Smooth muscle cell (in vitro differentiated cells): ENCODE measurements around the gene DCAF11. TPM values are rescaled to one million over a fixed set of nuclear protein-coding genes. Genes with fewer than 3 reads are reported as not detected.

Source experiments
- DNase-seq: peaks from one replicate; lab custom pipeline; 2025; ENCODE audit not compliant: unreplicated experiment; lab: John Stamatoyannopoulos, UW
- H2AFZ ChIP-seq: fragments of 200-600 bp; sonication (generic); 2 replicates; pipeline ENCODE4 v1.6.0; 2016; ENCODE audit warnings: antibody characterized with exemption, low read depth, mild to moderate bottlenecking
- H3F3A ChIP-seq: fragments of 200-600 bp; sonication (generic); 2 replicates; pipeline ENCODE4 v1.6.0; 2017; ENCODE audit warnings: antibody characterized with exemption, low read depth
- H3K27ac ChIP-seq: fragments of 200-600 bp; sonication (generic); 2 replicates; pipeline ENCODE4 v1.5.1; 2016; ENCODE audit warnings: low read depth, mild to moderate bottlenecking
- H3K27me3 ChIP-seq: fragments of 200-600 bp; sonication (generic); 2 replicates; pipeline ENCODE4 v1.6.1; 2016; ENCODE audit warnings: low read depth, mild to moderate bottlenecking
- H3K36me3 ChIP-seq: fragments of 200-600 bp; sonication (generic); 2 replicates; pipeline ENCODE4 v1.5.1; 2016; ENCODE audit warnings: low read depth
- H3K4me1 ChIP-seq: fragments of 200-600 bp; sonication (generic); 2 replicates; pipeline ENCODE4 v1.5.1; 2016; ENCODE audit warnings: low read depth
- H3K4me2 ChIP-seq: fragments of 200-600 bp; sonication (generic); 2 replicates; pipeline ENCODE4 v1.6.0; 2016; ENCODE audit warnings: mild to moderate bottlenecking
- H3K4me3 ChIP-seq: fragments of 200-600 bp; sonication (generic); 2 replicates; pipeline ENCODE4 v1.5.1; 2016; ENCODE audit warnings: mild to moderate bottlenecking
- H3K79me2 ChIP-seq: fragments of 200-600 bp; sonication (generic); 2 replicates; pipeline ENCODE4 v1.6.0; 2016; ENCODE audit warnings: low read depth, mild to moderate bottlenecking
- H3K9ac ChIP-seq: fragments of 200-600 bp; sonication (generic); 2 replicates; pipeline ENCODE4 v1.6.0; 2016; ENCODE audit warnings: low read depth
- H3K9me3 ChIP-seq: fragments of 200-600 bp; sonication (generic); replicated peaks from 2 replicates; pipeline ENCODE4 v1.5.1; 2016; ENCODE audit warnings: low read depth
- H4K20me1 ChIP-seq: fragments of 200-600 bp; sonication (generic); 2 replicates; pipeline ENCODE4 v1.6.0; 2016; ENCODE audit warnings: low read depth
- WGBS: methylation state at CpG from one replicate; pipeline ENCODE4 v1.1.7; 2016; ENCODE audit warnings: low lambda C conversion rate; 5-methylcytosine and 5-hydroxymethylcytosine counted together
- polyA plus RNA-seq: library from polyadenylated mRNA; unstranded; fragments of >200 nt; fragmentation: Nextera tagmentation; extraction: Ambion mirVana; gene quantifications from 2 replicates; pipeline ENCODE4 v1.2.1, GENCODE V29; 2016
- total RNA-seq: library from RNA; depleted of rRNA; stranded (reverse); fragments of >200 nt; gene quantifications from 2 replicates; pipeline ENCODE4 v1.2.3, GENCODE V29; 2014
- TF ChIP-seq, protein P1 (sequence below): fragments of 200-600 bp; sonication (generic); IDR thresholded peaks from 2 replicates; pipeline ENCODE4 v1.5.1; 2017; ENCODE audit warnings: borderline replicate concordance, mild to moderate bottlenecking, antibody characterized with exemption; ENCODE audit not compliant: insufficient read depth, poor library complexity, severe bottlenecking

DCAF11 gene
- total and polyA plus RNA-seq, 2 experiments from 2014 or later: 39.3 to 43.6 TPM

GRCh38 chr14:24100197-24100981 lies 14.2 kb upstream of the DCAF11 start:
- H3K4me3 ChIP-seq: no peak overlapping the region
- H2AFZ ChIP-seq: no peak overlapping the region
- no peak overlapping the region for H3K4me2 ChIP-seq
- H3K36me3 ChIP-seq: no peaks in the 10 kb centered on the region
- no peak overlapping the region for H3K27ac ChIP-seq
- TF ChIP-seq, protein P1, sequence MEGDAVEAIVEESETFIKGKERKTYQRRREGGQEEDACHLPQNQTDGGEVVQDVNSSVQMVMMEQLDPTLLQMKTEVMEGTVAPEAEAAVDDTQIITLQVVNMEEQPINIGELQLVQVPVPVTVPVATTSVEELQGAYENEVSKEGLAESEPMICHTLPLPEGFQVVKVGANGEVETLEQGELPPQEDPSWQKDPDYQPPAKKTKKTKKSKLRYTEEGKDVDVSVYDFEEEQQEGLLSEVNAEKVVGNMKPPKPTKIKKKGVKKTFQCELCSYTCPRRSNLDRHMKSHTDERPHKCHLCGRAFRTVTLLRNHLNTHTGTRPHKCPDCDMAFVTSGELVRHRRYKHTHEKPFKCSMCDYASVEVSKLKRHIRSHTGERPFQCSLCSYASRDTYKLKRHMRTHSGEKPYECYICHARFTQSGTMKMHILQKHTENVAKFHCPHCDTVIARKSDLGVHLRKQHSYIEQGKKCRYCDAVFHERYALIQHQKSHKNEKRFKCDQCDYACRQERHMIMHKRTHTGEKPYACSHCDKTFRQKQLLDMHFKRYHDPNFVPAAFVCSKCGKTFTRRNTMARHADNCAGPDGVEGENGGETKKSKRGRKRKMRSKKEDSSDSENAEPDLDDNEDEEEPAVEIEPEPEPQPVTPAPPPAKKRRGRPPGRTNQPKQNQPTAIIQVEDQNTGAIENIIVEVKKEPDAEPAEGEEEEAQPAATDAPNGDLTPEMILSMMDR: no peak
- H3K79me2 ChIP-seq: peaks cover 14% of the 10 kb centered on the region
- H3F3A ChIP-seq: no peaks in the 10 kb centered on the region
- 95% methylated on average over 4 of the region's 4 CpGs for WGBS
- no peak overlapping the region for H3K9ac ChIP-seq
- no peaks in the 10 kb centered on the region for H4K20me1 ChIP-seq
- peaks cover 4% of the 10 kb centered on the region for H3K4me1 ChIP-seq
- H3K27me3 ChIP-seq: no peaks in the 10 kb centered on the region
- H3K9me3 ChIP-seq: no peaks in the 10 kb centered on the region
- DNase-seq: no peak

DNA sequence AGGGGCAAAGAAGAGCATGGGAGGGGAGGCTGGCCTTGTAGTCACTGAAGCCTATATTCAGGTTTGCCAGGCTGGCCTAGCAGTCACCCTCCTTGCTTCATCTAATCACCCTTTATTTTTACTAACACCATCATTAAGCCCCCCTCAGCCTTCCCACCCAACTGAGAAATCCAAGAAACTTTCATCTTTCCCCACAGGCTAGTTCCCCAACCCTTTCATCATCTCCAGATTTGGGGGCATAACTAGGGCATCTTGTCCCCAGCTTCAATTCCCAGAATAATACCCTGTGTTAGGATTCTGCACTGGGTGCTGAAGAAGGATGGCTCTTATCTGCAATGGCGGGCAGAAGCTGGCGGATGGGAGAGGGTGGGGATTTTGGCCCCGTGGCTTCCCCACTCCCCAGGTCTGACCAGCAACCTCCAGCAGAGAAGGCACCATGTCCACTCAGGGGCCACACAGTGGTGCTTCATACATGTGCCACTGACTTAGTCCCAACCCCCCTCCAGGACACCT lies 13.5 kb upstream of the DCAF11 start:
- Histone ChIP-seq H3K27me3 (no peaks in the 10 kb centered on the region), H2AFZ (no peak overlapping the region), H3K27ac (no peak overlapping the region), H4K20me1 (no peaks in the 10 kb centered on the region), H3K9me3 (no peaks in the 10 kb centered on the region), H3K79me2 (peaks cover 9% of the 10 kb centered on the region), H3K4me2 (no peak overlapping the region), H3K4me3 (no peak overlapping the region), H3K36me3 (no peaks in the 10 kb centered on the region), H3K4me1 (no peaks in the 10 kb centered on the region), H3K9ac (no peak overlapping the region), H3F3A (no peaks in the 10 kb centered on the region)
- 95% methylated on average over 3 of the region's 3 CpGs for WGBS
- TF ChIP-seq, protein P1: no peak
- DNase-seq: no peak

DNA sequence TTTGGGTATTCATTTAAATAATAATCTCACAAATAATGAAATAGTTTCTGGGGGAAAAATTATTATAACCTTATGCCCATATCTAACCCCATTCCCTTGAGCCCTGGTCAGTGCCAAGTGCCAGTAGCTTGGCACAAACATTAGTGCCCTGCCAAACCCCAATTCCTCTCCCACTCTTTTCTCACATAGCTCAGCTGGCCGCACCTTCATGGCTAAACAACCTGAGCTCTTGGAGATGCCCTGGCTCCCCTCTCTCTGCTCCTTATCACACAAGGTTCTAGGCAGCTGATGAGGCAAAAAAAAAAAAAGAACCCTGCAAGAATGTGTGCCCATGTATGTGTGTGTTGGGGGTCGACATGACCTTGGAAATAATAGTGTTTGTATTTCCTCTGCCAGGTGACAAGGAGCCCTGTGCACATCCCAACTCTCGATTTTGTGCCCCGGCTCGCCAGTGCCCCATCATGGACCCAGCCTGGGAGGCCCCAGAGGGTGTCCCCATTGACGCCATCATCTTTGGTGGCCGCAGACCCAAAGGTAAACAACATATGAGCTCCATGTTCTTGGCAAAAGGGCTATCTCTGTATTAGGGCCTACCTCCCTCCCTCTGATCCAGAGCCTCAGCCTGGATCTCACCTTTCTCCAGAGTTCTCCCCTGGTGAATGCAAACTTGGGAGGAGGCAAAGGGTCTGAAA lies 12.1 kb upstream of the DCAF11 start:
- Histone ChIP-seq H3F3A (no peaks in the 10 kb centered on the region), H3K27ac (no peak overlapping the region), H3K9me3 (no peaks in the 10 kb centered on the region), H4K20me1 (no peaks in the 10 kb centered on the region), H2AFZ (no peak overlapping the region), H3K4me1 (no peaks in the 10 kb centered on the region), H3K36me3 (no peaks in the 10 kb centered on the region), H3K4me3 (no peak overlapping the region), H3K9ac (no peak overlapping the region), H3K27me3 (no peaks in the 10 kb centered on the region), H3K4me2 (no peak overlapping the region), H3K79me2 (no peaks in the 10 kb centered on the region)
- DNase-seq: no peak
- 95% methylated on average over 7 of the region's 7 CpGs for WGBS
- TF ChIP-seq, protein P1: no peak
